OCI-LY7 (cell line): ENCODE data around the gene EPHB1. TPM values are rescaled to one million over a fixed set of nuclear protein-coding genes. Genes with fewer than 3 reads are reported as not detected.

Experiments used
- BruUV-seq: library from RNA; stranded (reverse); fragments of 400-500 nt; replicated peaks from 2 replicates; lab custom pipeline; 2021; lab: Mats Ljungman, UMichigan
- CTCF ChIA-PET: fragments of 300-600 bp; sonication (Branson Sonifier 250); formaldehyde crosslinking; loops from one replicate; lab custom pipeline; 2022; ENCODE audit warnings: antibody characterized with exemption; ENCODE audit not compliant: unreplicated experiment; lab: Charles Lee
- POLR2A ChIA-PET: fragments of 300-600 bp; sonication (Branson Sonifier 250); formaldehyde crosslinking; loops from one replicate; lab custom pipeline; 2022; ENCODE audit warnings: antibody characterized with exemption; lab: Charles Lee
- DNase-seq: peaks from one replicate; pipeline ENCODE4 v3.0.0-alpha.2; 2015; ENCODE audit warnings: low spot score
- H2AFZ ChIP-seq: fragments of 200-600 bp; sonication (generic), shearing (Covaris generic); 2 replicates; pipeline ENCODE4 v1.6.1; 2014; ENCODE audit warnings: mild to moderate bottlenecking, antibody characterized with exemption, low read length, moderate library complexity
- H3K27ac ChIP-seq: fragments of 200-600 bp; sonication (generic); 2 replicates; pipeline ENCODE4 v1.5.1; 2014; ENCODE audit warnings: mixed run types, low read depth, mild to moderate bottlenecking, moderate library complexity, low read length, inconsistent platforms; ENCODE audit not compliant: poor library complexity, severe bottlenecking
- H3K36me3 ChIP-seq: fragments of 200-600 bp; sonication (generic); 2 replicates; pipeline ENCODE4 v1.6.1; 2014; ENCODE audit warnings: mild to moderate bottlenecking, antibody characterized with exemption, low read length, moderate library complexity, mixed read lengths; ENCODE audit not compliant: insufficient read depth
- H3K4me1 ChIP-seq: fragments of 200-600 bp; sonication (generic); 2 replicates; pipeline ENCODE4 v1.5.1; 2014; ENCODE audit warnings: mild to moderate bottlenecking, low read length; ENCODE audit not compliant: insufficient read depth, poor library complexity, severe bottlenecking
- H3K4me2 ChIP-seq: fragments of 200-600 bp; sonication (generic); 2 replicates; pipeline ENCODE4 v1.6.1; 2014; ENCODE audit warnings: mild to moderate bottlenecking, low read length
- H3K4me3 ChIP-seq: fragments of 200-600 bp; sonication (generic); 2 replicates; pipeline ENCODE4 v1.5.1; 2014; ENCODE audit warnings: mild to moderate bottlenecking, low read depth, low read length; ENCODE audit not compliant: poor library complexity, severe bottlenecking
- H3K79me2 ChIP-seq: fragments of 200-600 bp; sonication (generic); 2 replicates; pipeline ENCODE4 v1.6.1; 2016; ENCODE audit warnings: low read depth, mild to moderate bottlenecking, low read length, moderate library complexity, mixed read lengths; ENCODE audit not compliant: insufficient read depth
- H3K9me2 ChIP-seq: fragments of 200-600 bp; sonication (generic); 2 replicates; pipeline ENCODE4 v1.6.1; 2016; ENCODE audit warnings: mild to moderate bottlenecking, low read length, mixed read lengths; ENCODE audit not compliant: insufficient read depth
- H3K9me3 ChIP-seq: fragments of 200-600 bp; sonication (generic); 2 replicates; pipeline ENCODE4 v1.6.1; 2014; ENCODE audit warnings: mild to moderate bottlenecking, mixed run types, low read length, mixed read lengths
- H4K20me1 ChIP-seq: fragments of 200-600 bp; sonication (generic); 2 replicates; pipeline ENCODE4 v1.6.1; 2014; ENCODE audit warnings: mild to moderate bottlenecking, antibody characterized with exemption, low read length, moderate library complexity, mixed read lengths; ENCODE audit not compliant: insufficient read depth
- CTCF ChIP-seq: fragments of 200-600 bp; sonication (generic); conservative IDR thresholded peaks from 2 replicates; pipeline ENCODE4 v1.5.1; 2014; ENCODE audit warnings: mild to moderate bottlenecking, antibody characterized with exemption, low read length, moderate library complexity, mixed read lengths
- EZH2phosphoT487 ChIP-seq: fragments of 200-600 bp; sonication (generic); IDR thresholded peaks from 2 replicates; pipeline ENCODE4 v1.6.1; 2018; ENCODE audit warnings: low read depth, borderline replicate concordance, mild to moderate bottlenecking, mixed run types, antibody characterized with exemption, low read length, moderate library complexity, mixed read lengths
- intact Hi-C: fragments of 100-400 bp; cut with micrococcal nuclease; formaldehyde crosslinking; loops from one replicate; pipeline ENCODE4 v1.10.0; 2022; ENCODE audit not compliant: unreplicated experiment
- total RNA-seq, 2 experiments: library from RNA; depleted of rRNA in 1 of 2; stranded (reverse); fragments of >200 nt in 1 of 2; shearing (Covaris generic) in 1 of 2; gene quantifications; 2 replicates each; pipeline ENCODE4 v1.2.3, GENCODE V29; 2014 to 2022

Gene EPHB1
- total RNA-seq, 2 experiments from 2014 or later, result 0.54 to 1.3 TPM

GRCh38 chr3:135181408-135181807, 386.3 kb downstream of the EPHB1 start:
- Histone ChIP-seq H3K4me2 (no peak overlapping the region), H3K4me1 (no peaks in the 10 kb centered on the region), H3K79me2 (no peaks in the 10 kb centered on the region), H3K9me3 (no peaks in the 10 kb centered on the region), H3K36me3 (no peaks in the 10 kb centered on the region), H3K9me2 (no peaks in the 10 kb centered on the region), H3K4me3 (no peak overlapping the region), H2AFZ (no peak overlapping the region), H3K27ac (no peak overlapping the region), H4K20me1 (no peaks in the 10 kb centered on the region)
- TF ChIP-seq EZH2phosphoT487, result no peak
- TF ChIP-seq CTCF, result no peak
- ChIA-PET CTCF (no interaction called here), POLR2A (interaction anchor here (1.0 kb wide), 1 partner anchor 345 kb away, joined by 3 read pairs; no protein-coding TSS in a partner anchor)
- intact Hi-C loops, result no loop called here
- DNase-seq, result no peak
- BruUV-seq, result no TSS peak

- H3K4me2 ChIP-seq, result no peak overlapping the region
- H2AFZ ChIP-seq, result no peak overlapping the region
- H3K9me2 ChIP-seq, result no peaks in the 10 kb centered on the region
- H4K20me1 ChIP-seq, result no peaks in the 10 kb centered on the region
- no TSS peak for BruUV-seq
- H3K36me3 ChIP-seq, result no peaks in the 10 kb centered on the region
- H3K79me2 ChIP-seq, result no peaks in the 10 kb centered on the region
- TF ChIP-seq EZH2phosphoT487, result no peak
- no peak for TF ChIP-seq CTCF
- DNase-seq, result no peak
- POLR2A ChIA-PET, result no interaction called here
- CTCF ChIA-PET, result no interaction called here
- no peaks in the 10 kb centered on the region for H3K4me1 ChIP-seq
- no peaks in the 10 kb centered on the region for H3K9me3 ChIP-seq
- intact Hi-C loops, result no loop called here
- H3K4me3 ChIP-seq, result no peak overlapping the region
- no peak overlapping the region for H3K27ac ChIP-seq
Observed at GRCh38 chr3:135182364-135182998, 387.4 kb downstream of the EPHB1 start.

- no peak overlapping the region for H2AFZ ChIP-seq
- TF ChIP-seq EZH2phosphoT487 (no peak), CTCF (no peak)
- intact Hi-C loops, result no loop called here
- no peaks in the 10 kb centered on the region for H4K20me1 ChIP-seq
- BruUV-seq, result no TSS peak
- H3K4me2 ChIP-seq, result no peak overlapping the region
- no peak overlapping the region for H3K4me3 ChIP-seq
- POLR2A ChIA-PET, result interaction anchor here (0.6 to 1.1 kb wide), 2 partner anchors 22 to 98 kb away, joined by 3 to 4 read pairs; no protein-coding TSS in a partner anchor
- no peaks in the 10 kb centered on the region for H3K79me2 ChIP-seq
- H3K36me3 ChIP-seq, result no peaks in the 10 kb centered on the region
- CTCF ChIA-PET, result no interaction called here
- no peak overlapping the region for H3K27ac ChIP-seq
- H3K9me2 ChIP-seq, result no peaks in the 10 kb centered on the region
- no peaks in the 10 kb centered on the region for H3K4me1 ChIP-seq
- DNase-seq, result no peak
- no peaks in the 10 kb centered on the region for H3K9me3 ChIP-seq
Observed at GRCh38 chr3:135190658-135191057, 395.6 kb downstream of the EPHB1 start.
